IMR-90 (cell line): ENCODE measurements around the gene ADAMTS8. TPM values are rescaled to one million over a fixed set of nuclear protein-coding genes. Genes with fewer than 3 reads are reported as not detected.

Experiments used
- ATAC-seq: fragments of 200-7000 bp; cut with Tn5 transposase; 2 replicates; pipeline ENCODE4 v1.9.1; 2020; ENCODE audit warnings: low read depth, mild to moderate bottlenecking, moderate library complexity
- BruUV-seq: library from RNA; stranded (reverse); fragments of 400-500 nt; replicated peaks from 2 replicates; lab custom pipeline; 2021; lab: Mats Ljungman, UMichigan
- CTCF ChIA-PET: fragments of 300-600 bp; formaldehyde crosslinking; extraction: SDS; loops from one replicate; lab custom pipeline; 2021; ENCODE audit warnings: antibody characterized with exemption; lab: Yijun Ruan, JAX
- POLR2A ChIA-PET: fragments of 300-600 bp; sonication (Branson Sonifier 250); formaldehyde crosslinking; loops from one replicate; lab custom pipeline; 2022; ENCODE audit warnings: antibody characterized with exemption; ENCODE audit not compliant: unreplicated experiment; lab: Charles Lee
- DNase-seq: peaks from one replicate; pipeline ENCODE4 v3.0.0; 2013
- H2AFZ ChIP-seq: replicated peaks from 2 replicates; pipeline ENCODE3; 2013; ENCODE audit warnings: low read length, mild to moderate bottlenecking; ENCODE audit not compliant: poor library complexity
- H2AK5ac ChIP-seq: 2 replicates; pipeline ENCODE4 v1.6.1; 2013; ENCODE audit warnings: low read depth, low read length, inconsistent platforms
- H2AK9ac ChIP-seq: replicated peaks from 2 replicates; pipeline ENCODE3; 2013; ENCODE audit warnings: mild to moderate bottlenecking, low read depth, low read length, moderate library complexity; ENCODE audit not compliant: poor library complexity
- H2BK120ac ChIP-seq: 2 replicates; pipeline ENCODE4 v1.6.1; 2013; ENCODE audit warnings: low read depth, low read length, inconsistent platforms
- H2BK15ac ChIP-seq: 3 replicates; pipeline ENCODE4 v1.6.1; 2013; ENCODE audit warnings: low read depth, low read length, inconsistent platforms
- H2BK20ac ChIP-seq: 2 replicates; pipeline ENCODE4 v1.6.1; 2013; ENCODE audit warnings: low read depth, mild to moderate bottlenecking, inconsistent platforms, low read length, moderate library complexity
- H2BK5ac ChIP-seq: 2 replicates; pipeline ENCODE4 v1.6.1; 2013; ENCODE audit warnings: mild to moderate bottlenecking, low read depth, low read length, inconsistent platforms; ENCODE audit not compliant: poor library complexity, severe bottlenecking
- H3K14ac ChIP-seq: replicated peaks from 2 replicates; pipeline ENCODE4 v1.6.1; 2013; ENCODE audit warnings: low read depth, low read length, inconsistent platforms
- H3K18ac ChIP-seq: 2 replicates; pipeline ENCODE4 v1.6.1; 2013; ENCODE audit warnings: low read depth, low read length, control low read depth
- H3K23ac ChIP-seq: 2 replicates; pipeline ENCODE4 v1.6.1; 2013; ENCODE audit warnings: low read depth, low read length, inconsistent platforms
- H3K27ac ChIP-seq: 2 replicates; pipeline ENCODE4 v1.5.1; 2013; ENCODE audit warnings: mild to moderate bottlenecking, control low read depth, low read length; ENCODE audit not compliant: insufficient read depth
- H3K27me3 ChIP-seq: 2 replicates; pipeline ENCODE4 v1.6.1; 2013; ENCODE audit warnings: low read length; ENCODE audit not compliant: control insufficient read depth, insufficient read depth
- H3K36me3 ChIP-seq: 2 replicates; pipeline ENCODE4 v1.6.1; 2013; ENCODE audit warnings: low read length, mixed read lengths; ENCODE audit not compliant: control insufficient read depth, insufficient read depth
- H3K4ac ChIP-seq: 2 replicates; pipeline ENCODE4 v1.6.1; 2013; ENCODE audit warnings: low read depth, low read length, inconsistent platforms
- H3K4me1 ChIP-seq: 2 replicates; pipeline ENCODE4 v1.6.1; 2013; ENCODE audit warnings: low read length, mixed read lengths; ENCODE audit not compliant: control insufficient read depth, insufficient read depth
- H3K4me2 ChIP-seq: 2 replicates; pipeline ENCODE4 v1.6.1; 2013; ENCODE audit warnings: low read depth, mild to moderate bottlenecking, control low read depth, low read length, moderate library complexity
- H3K4me3 ChIP-seq: 2 replicates; pipeline ENCODE4 v1.5.1; 2013; ENCODE audit warnings: low read depth, mild to moderate bottlenecking, control low read depth, low read length, moderate library complexity; ENCODE audit not compliant: insufficient read depth
- H3K56ac ChIP-seq: 2 replicates; pipeline ENCODE4 v1.6.1; 2013; ENCODE audit warnings: low read length, inconsistent platforms; ENCODE audit not compliant: insufficient read depth; ENCODE audit errors: extremely low read depth
- H3K79me1 ChIP-seq, 2 experiments: 2 replicates each; pipeline ENCODE4 v1.6.1; 2013; ENCODE audit warnings: low read length in 2 of 2, inconsistent platforms in 1 of 2, low read depth in 1 of 2
- H3K9ac ChIP-seq: 2 replicates; pipeline ENCODE4 v1.6.1; 2013; ENCODE audit warnings: low read depth, low read length, control low read depth
- H3K9me1 ChIP-seq: 2 replicates; pipeline ENCODE4 v1.6.1; 2013; ENCODE audit warnings: low read length, inconsistent platforms; ENCODE audit not compliant: insufficient read depth
- H3K9me3 ChIP-seq: 2 replicates; pipeline ENCODE4 v1.6.1; 2013; ENCODE audit warnings: low read length; ENCODE audit not compliant: control insufficient read depth, insufficient read depth
- H4K20me1 ChIP-seq: 2 replicates; pipeline ENCODE4 v1.6.1; 2013; ENCODE audit warnings: low read length, inconsistent platforms; ENCODE audit not compliant: insufficient read depth
- H4K5ac ChIP-seq: 2 replicates; pipeline ENCODE4 v1.6.1; 2013; ENCODE audit warnings: mild to moderate bottlenecking, low read depth, low read length, control low read depth
- H4K8ac ChIP-seq, 2 experiments: 2 replicates each; pipeline ENCODE4 v1.6.1; 2013; ENCODE audit warnings: low read depth in 2 of 2, low read length in 2 of 2, control low read depth in 1 of 2, inconsistent platforms in 1 of 2
- H4K91ac ChIP-seq: 2 replicates; pipeline ENCODE4 v1.6.1; 2013; ENCODE audit warnings: low read depth, low read length, inconsistent platforms; ENCODE audit not compliant: insufficient read depth
- CTCF ChIP-seq: conservative IDR thresholded peaks from 2 replicates; pipeline ENCODE4 v1.5.1; 2012; ENCODE audit warnings: mild to moderate bottlenecking, low read depth, low read length, improper control_type of control experiment
- FOS ChIP-seq: fragments of 150-350 bp; IDR thresholded peaks from 2 replicates; pipeline ENCODE4 v1.6.1; 2016; ENCODE audit warnings: low read depth, low read length
- MAZ ChIP-seq: IDR thresholded peaks from 2 replicates; pipeline ENCODE4 v1.6.1; 2012; ENCODE audit warnings: low read depth, mild to moderate bottlenecking, low read length, improper control_type of control experiment, moderate library complexity, borderline replicate concordance
- SMC3 ChIP-seq: fragments of 150-350 bp; IDR thresholded peaks from 2 replicates; pipeline ENCODE4 v1.6.1; 2016; ENCODE audit warnings: low read depth, mild to moderate bottlenecking, antibody characterized with exemption, low read length, moderate library complexity
- USF2 ChIP-seq: fragments of 150-350 bp; IDR thresholded peaks from 2 replicates; pipeline ENCODE4 v1.6.1; 2017; ENCODE audit warnings: mild to moderate bottlenecking, antibody characterized with exemption, low read length, low read depth
- WGBS, 2 experiments: methylation state at CpG; one replicate each; pipeline versions ENCODE4 v1.1.5 to v1.1.7; 2013; ENCODE audit warnings: missing lambda C conversion rate in 2 of 2; ENCODE audit not compliant: insufficient read length in 1 of 2; ENCODE audit errors: extremely low coverage in 2 of 2; 5-methylcytosine and 5-hydroxymethylcytosine counted together
- dilution Hi-C: fragments of 300-500 bp; cut with HindIII; formaldehyde crosslinking; loops from one replicate; pipeline ENCODE4 v1.14.3; 2018; ENCODE audit warnings: low sequenced_read_pairs; ENCODE audit not compliant: unreplicated experiment
- in situ Hi-C: fragments of 300-500 bp; cut with MboI; formaldehyde crosslinking; loops from 3 replicates; pipeline ENCODE4 v1.14.3; 2019; ENCODE audit warnings: low sequenced_read_pairs, inconsistent platforms, mixed read lengths
- intact Hi-C: fragments of 100-400 bp; cut with micrococcal nuclease; formaldehyde crosslinking; loops from 2 replicates; pipeline ENCODE4 v1.10.0; 2022
- polyA plus RNA-seq, 3 experiments: library from polyadenylated mRNA; depleted of rRNA; stranded (reverse); fragments of >200 nt; gene quantifications; 2 replicates each; pipeline ENCODE4 v1.2.3, GENCODE V29; 2012; ENCODE audit warnings: low replicate concordance in 1 of 3
- total RNA-seq: library from RNA; depleted of rRNA; stranded (reverse); fragments of >200 nt; gene quantifications from 2 replicates; pipeline ENCODE4 v1.2.3, GENCODE V29; 2012

Gene ADAMTS8
- total and polyA plus RNA-seq, 2 of the 4 experiments (the other 2 are of a cell fraction), result under 0.01 to 0.60 TPM

GRCh38 chr11:130408901-130409300, 19.5 kb downstream of the ADAMTS8 start:
- H3K27me3 ChIP-seq, result no peaks in the 10 kb centered on the region
- H2BK5ac ChIP-seq, result no peak overlapping the region
- H3K4me2 ChIP-seq, result no peak overlapping the region
- no peak overlapping the region for H3K27ac ChIP-seq
- no TSS peak for BruUV-seq
- intact Hi-C loops (no loop called here), in situ Hi-C loops (loop anchor here (25.0 kb wide), 2 partner anchors 1478 to 1653 kb away; no protein-coding TSS in a partner anchor), dilution Hi-C loops (no loop called here)
- WGBS, 2 experiments, result 100% methylated on average over 3 of the region's 8 CpGs; no CpG with 5 or more reads in 1 of the 2 experiments
- no peak overlapping the region for H2AFZ ChIP-seq
- ChIA-PET POLR2A (no interaction called here), CTCF (interaction anchor here (1.5 kb wide), 1 partner anchor 196 kb away, joined by 4 read pairs; no protein-coding TSS in a partner anchor)
- H4K5ac ChIP-seq, result no peak overlapping the region
- H4K20me1 ChIP-seq, result peaks cover 6% of the 10 kb centered on the region; the same call in 1 of the 2 replicates
- peaks cover 17% of the 10 kb centered on the region for H3K4me1 ChIP-seq
- H4K8ac ChIP-seq, result no peak overlapping the region
- no peaks in the 10 kb centered on the region for H3K79me1 ChIP-seq
- TF ChIP-seq CTCF (no peak), SMC3 (no peak), MAZ (no peak), FOS (no peak), USF2 (no peak)
- peak overlapping the region; percentile 84 for H2AK9ac ChIP-seq
- peaks cover 14% of the 10 kb centered on the region for H3K9me1 ChIP-seq
- 0 out of 2 replicates have a peak overlapping the region, but pooled peaks have one; percentile 53 for H3K4ac ChIP-seq
- no peaks in the 10 kb centered on the region for H3K9me3 ChIP-seq
- DNase-seq (no peak), ATAC-seq (no peak)
- H2AK5ac ChIP-seq, result peak overlapping the region; percentile 88; the same call in 1 of the 2 replicates
- no peak overlapping the region for H3K23ac ChIP-seq
- no peak overlapping the region for H3K4me3 ChIP-seq
- no peak overlapping the region for H3K9ac ChIP-seq
- no peak overlapping the region for H3K18ac ChIP-seq
- peaks cover 5% of the 10 kb centered on the region; the same call in 1 of the 2 replicates for H3K36me3 ChIP-seq
- H2BK20ac ChIP-seq, result peak overlapping the region; percentile 5; the same call in 1 of the 2 replicates
- H3K14ac ChIP-seq, result no peak overlapping the region
- H4K91ac ChIP-seq, result no peak overlapping the region
- H2BK15ac ChIP-seq, result no peak overlapping the region
- peak overlapping the region; percentile 28; the same call in 1 of the 2 replicates for H2BK120ac ChIP-seq
- H3K56ac ChIP-seq, result no peak overlapping the region
